Karpas-422 (cell line): ENCODE measurements around the gene SNURF. TPM values are rescaled to one million over a fixed set of nuclear protein-coding genes. Genes with fewer than 3 reads are reported as not detected.
"Not testable (repeated sequence)": the region's sequence is repeated elsewhere in the genome, so short reads cannot be mapped to it uniquely, and the experiment has no call there.

ENCODE experiments used
- DNase-seq: peaks from one replicate; pipeline ENCODE4 v3.0.0-alpha.2; 2015
- H2AFZ ChIP-seq: fragments of 200-600 bp; sonication (generic); 2 replicates; pipeline ENCODE4 v1.6.1; 2014; ENCODE audit warnings: antibody characterized with exemption, low read length, mixed read lengths
- H3K27ac ChIP-seq: fragments of 200-600 bp; sonication (generic); 2 replicates; pipeline ENCODE4 v1.5.1; 2014; ENCODE audit warnings: mild to moderate bottlenecking, low read length, moderate library complexity
- H3K27me3 ChIP-seq: fragments of 200-600 bp; sonication (generic); 2 replicates; pipeline ENCODE4 v1.6.1; 2014; ENCODE audit warnings: low read length, mixed read lengths
- H3K36me3 ChIP-seq: fragments of 200-600 bp; sonication (generic); 2 replicates; pipeline ENCODE4 v1.6.1; 2014; ENCODE audit warnings: low read length, mixed read lengths; ENCODE audit not compliant: insufficient read depth
- H3K4me1 ChIP-seq: fragments of 200-600 bp; sonication (generic); 2 replicates; pipeline ENCODE4 v1.6.1; 2014; ENCODE audit warnings: mild to moderate bottlenecking, low read length, mixed read lengths
- H3K4me2 ChIP-seq: fragments of 200-600 bp; sonication (generic); 2 replicates; pipeline ENCODE4 v1.6.1; 2014; ENCODE audit warnings: low read length, low read depth, mild to moderate bottlenecking; ENCODE audit not compliant: poor library complexity, severe bottlenecking
- H3K4me3 ChIP-seq: fragments of 200-600 bp; sonication (generic); 2 replicates; pipeline ENCODE4 v1.5.1; 2014; ENCODE audit warnings: mild to moderate bottlenecking, antibody characterized with exemption, low read length, mixed read lengths
- H3K79me2 ChIP-seq: fragments of 200-600 bp; sonication (generic); 2 replicates; pipeline ENCODE4 v1.6.1; 2014; ENCODE audit warnings: mild to moderate bottlenecking, low read length, mixed read lengths
- H3K9ac ChIP-seq: fragments of 200-600 bp; sonication (generic); 2 replicates; pipeline ENCODE4 v1.6.0; 2014; ENCODE audit warnings: low read length
- H3K9me2 ChIP-seq: fragments of 200-600 bp; sonication (generic), shearing (Covaris generic); replicated peaks from 2 replicates; pipeline ENCODE4 v1.6.0; 2014; ENCODE audit warnings: mild to moderate bottlenecking, low read length, moderate library complexity; ENCODE audit not compliant: insufficient read depth
- H3K9me3 ChIP-seq: fragments of 300-700, 200-600 bp; sonication (generic); 2 replicates; pipeline ENCODE4 v1.6.1; 2014; ENCODE audit warnings: low read length, mixed read lengths
- H4K20me1 ChIP-seq: fragments of 200-600 bp; sonication (generic); 2 replicates; pipeline ENCODE4 v1.6.1; 2014; ENCODE audit warnings: mild to moderate bottlenecking, antibody characterized with exemption, low read length, low read depth; ENCODE audit not compliant: insufficient read depth
- total RNA-seq: library from RNA; depleted of rRNA; stranded (reverse); fragments of >200 nt; shearing (Covaris generic); gene quantifications from 2 replicates; pipeline ENCODE4 v1.2.3, GENCODE V29; 2014; ENCODE audit warnings: low replicate concordance

The SNURF gene
- total RNA-seq, 1 experiment from 2014 or later = 58.6 TPM

- not testable (repeated sequence) for H3K4me3 ChIP-seq, H3K9me2 ChIP-seq, H3K36me3 ChIP-seq, H4K20me1 ChIP-seq, H3K27ac ChIP-seq, H3K9me3 ChIP-seq, H3K79me2 ChIP-seq, H3K27me3 ChIP-seq, H2AFZ ChIP-seq, H3K4me2 ChIP-seq, H3K4me1 ChIP-seq, DNase-seq, H3K9ac ChIP-seq
These were observed 22.7 kb upstream of the SNURF start for GRCh38 chr15:24931874-24932732.

GRCh38 chr15:24933716-24934115, 21.1 kb upstream of the SNURF start:
- no peak overlapping the region for H3K4me3 ChIP-seq
- H3K27me3 ChIP-seq = no peaks in the 10 kb centered on the region

GRCh38 chr15:24938224-24938623, 16.6 kb upstream of the SNURF start:
- not testable (repeated sequence) for H3K9me3 ChIP-seq, H3K27ac ChIP-seq, H3K27me3 ChIP-seq, H3K36me3 ChIP-seq, H3K79me2 ChIP-seq, H4K20me1 ChIP-seq, H3K4me1 ChIP-seq, H2AFZ ChIP-seq, H3K4me3 ChIP-seq, H3K9me2 ChIP-seq, H3K4me2 ChIP-seq, H3K9ac ChIP-seq, DNase-seq

More at GRCh38 chr15:24933716-24934115, 21.1 kb upstream of the SNURF start:
- no peaks in the 10 kb centered on the region for H4K20me1 ChIP-seq
- H3K9me3 ChIP-seq = no peaks in the 10 kb centered on the region; the same call in 1 of the 2 replicates
- no peaks in the 10 kb centered on the region for H3K36me3 ChIP-seq
- H3K4me1 ChIP-seq = no peaks in the 10 kb centered on the region
- no peak overlapping the region for H3K4me2 ChIP-seq
- no peak overlapping the region for H2AFZ ChIP-seq
- H3K27ac ChIP-seq = no peak overlapping the region
- DNase-seq = no peak
- no peaks in the 10 kb centered on the region for H3K9me2 ChIP-seq
- H3K79me2 ChIP-seq = no peaks in the 10 kb centered on the region
- H3K9ac ChIP-seq = no peak overlapping the region

- H3K9ac ChIP-seq = no peak overlapping the region
- no peak overlapping the region for H3K27ac ChIP-seq
- H3K4me1 ChIP-seq = no peaks in the 10 kb centered on the region
- H3K9me2 ChIP-seq = no peaks in the 10 kb centered on the region
- peaks cover 3% of the 10 kb centered on the region; the same call in 1 of the 2 replicates for H3K9me3 ChIP-seq
- no peaks in the 10 kb centered on the region for H4K20me1 ChIP-seq
- H3K4me3 ChIP-seq = no peak overlapping the region
- H2AFZ ChIP-seq = no peak overlapping the region
- no peaks in the 10 kb centered on the region for H3K27me3 ChIP-seq
- H3K4me2 ChIP-seq = no peak overlapping the region
- H3K36me3 ChIP-seq = no peaks in the 10 kb centered on the region
- DNase-seq = no peak
- no peaks in the 10 kb centered on the region for H3K79me2 ChIP-seq
These were observed 14.6 kb upstream of the SNURF start for GRCh38 chr15:24940236-24940635.

- no peaks in the 10 kb centered on the region for H3K9me2 ChIP-seq
- H3K4me1 ChIP-seq = no peaks in the 10 kb centered on the region
- DNase-seq = no peak
- H3K79me2 ChIP-seq = no peaks in the 10 kb centered on the region
- no peak overlapping the region for H3K4me3 ChIP-seq
- no peaks in the 10 kb centered on the region for H3K36me3 ChIP-seq
- H3K4me2 ChIP-seq = no peak overlapping the region
- H3K27me3 ChIP-seq = no peaks in the 10 kb centered on the region
- H3K27ac ChIP-seq = no peak overlapping the region
- H2AFZ ChIP-seq = no peak overlapping the region
- no peaks in the 10 kb centered on the region for H4K20me1 ChIP-seq
- H3K9me3 ChIP-seq = peaks cover 3% of the 10 kb centered on the region; the same call in 1 of the 2 replicates
- no peak overlapping the region for H3K9ac ChIP-seq
These were observed 11.4 kb upstream of the SNURF start for GRCh38 chr15:24943361-24943760.

GRCh38 chr15:24944954-24945353, 9.8 kb upstream of the SNURF start:
- H3K9me3 ChIP-seq = peaks cover 3% of the 10 kb centered on the region; the same call in 1 of the 2 replicates

GRCh38 chr15:24945711-24946110, 9.1 kb upstream of the SNURF start:
- Histone ChIP-seq H3K4me2 (no peak overlapping the region), H3K4me1 (no peaks in the 10 kb centered on the region), H3K27me3 (no peaks in the 10 kb centered on the region), H3K79me2 (no peaks in the 10 kb centered on the region), H3K9ac (no peak overlapping the region), H3K36me3 (no peaks in the 10 kb centered on the region), H3K9me2 (no peaks in the 10 kb centered on the region), H3K9me3 (peaks cover 3% of the 10 kb centered on the region; the same call in 1 of the 2 replicates), H3K27ac (no peak overlapping the region), H2AFZ (no peak overlapping the region), H4K20me1 (no peaks in the 10 kb centered on the region), H3K4me3 (no peak overlapping the region)
- DNase-seq = no peak

More at GRCh38 chr15:24944954-24945353, 9.8 kb upstream of the SNURF start:
- Histone ChIP-seq H3K27ac (no peak overlapping the region), H3K36me3 (no peaks in the 10 kb centered on the region), H3K79me2 (no peaks in the 10 kb centered on the region), H2AFZ (no peak overlapping the region), H3K27me3 (no peaks in the 10 kb centered on the region), H3K4me2 (no peak overlapping the region), H3K9ac (no peak overlapping the region), H3K9me2 (no peaks in the 10 kb centered on the region), H3K4me3 (no peak overlapping the region), H3K4me1 (no peaks in the 10 kb centered on the region), H4K20me1 (no peaks in the 10 kb centered on the region)
- no peak for DNase-seq

GRCh38 chr15:24948495-24948894, 6.3 kb upstream of the SNURF start:
- Histone ChIP-seq H3K79me2 (no peaks in the 10 kb centered on the region), H3K27me3 (no peaks in the 10 kb centered on the region), H3K36me3 (no peaks in the 10 kb centered on the region), H3K4me3 (no peak overlapping the region), H3K9me2 (no peaks in the 10 kb centered on the region), H3K27ac (no peak overlapping the region), H2AFZ (no peak overlapping the region), H3K9ac (no peak overlapping the region), H3K4me2 (no peak overlapping the region), H3K9me3 (no peaks in the 10 kb centered on the region), H3K4me1 (no peaks in the 10 kb centered on the region), H4K20me1 (no peaks in the 10 kb centered on the region)
- DNase-seq = no peak
